ENCODE measurements around the gene APOOL.

GRCh38 chrX:84974803-84975202, 28.9 kb upstream of the APOOL start:
- TF ChIP-seq GATA3 (IDR thresholded peaks at IDR 0.05; ENCODE audit: low read depth, low read length) (no peak), GATA2 (IDR thresholded peaks at IDR 0.05; ENCODE audit: low read depth, low read length) (no peak)

Measured in SH-SY5Y (cell line).